ENCODE results near the gene RETREG1.

The RETREG1 gene

DNA sequence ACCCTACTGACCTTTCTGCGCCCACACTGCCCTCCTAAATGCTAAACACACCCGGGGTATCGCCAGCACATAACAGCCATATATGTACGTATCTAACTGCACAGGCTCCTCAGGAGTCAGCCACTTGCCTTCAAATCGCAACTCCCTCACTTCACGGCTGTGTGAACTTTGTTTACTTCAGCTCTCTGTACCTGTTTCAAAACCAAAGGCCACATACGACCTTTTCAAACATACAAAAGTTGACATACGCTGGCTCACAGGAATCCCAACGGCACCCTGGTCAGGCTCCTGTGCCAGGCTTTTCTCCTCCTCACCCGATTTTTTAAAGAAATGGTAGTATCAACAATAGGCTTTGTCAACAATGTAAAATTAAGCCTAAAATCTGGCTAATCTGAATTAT, 112.2 kb downstream of the RETREG1 start:
- no peak overlapping the region for H3K9ac ChIP-seq (ENCODE audit: low read depth, low read length, poor library complexity, severe bottlenecking)
- TF ChIP-seq EZH2phosphoT487 (IDR thresholded peaks at IDR 0.05; ENCODE audit: borderline replicate concordance) = no peak
- TF ChIP-seq, protein P1, sequence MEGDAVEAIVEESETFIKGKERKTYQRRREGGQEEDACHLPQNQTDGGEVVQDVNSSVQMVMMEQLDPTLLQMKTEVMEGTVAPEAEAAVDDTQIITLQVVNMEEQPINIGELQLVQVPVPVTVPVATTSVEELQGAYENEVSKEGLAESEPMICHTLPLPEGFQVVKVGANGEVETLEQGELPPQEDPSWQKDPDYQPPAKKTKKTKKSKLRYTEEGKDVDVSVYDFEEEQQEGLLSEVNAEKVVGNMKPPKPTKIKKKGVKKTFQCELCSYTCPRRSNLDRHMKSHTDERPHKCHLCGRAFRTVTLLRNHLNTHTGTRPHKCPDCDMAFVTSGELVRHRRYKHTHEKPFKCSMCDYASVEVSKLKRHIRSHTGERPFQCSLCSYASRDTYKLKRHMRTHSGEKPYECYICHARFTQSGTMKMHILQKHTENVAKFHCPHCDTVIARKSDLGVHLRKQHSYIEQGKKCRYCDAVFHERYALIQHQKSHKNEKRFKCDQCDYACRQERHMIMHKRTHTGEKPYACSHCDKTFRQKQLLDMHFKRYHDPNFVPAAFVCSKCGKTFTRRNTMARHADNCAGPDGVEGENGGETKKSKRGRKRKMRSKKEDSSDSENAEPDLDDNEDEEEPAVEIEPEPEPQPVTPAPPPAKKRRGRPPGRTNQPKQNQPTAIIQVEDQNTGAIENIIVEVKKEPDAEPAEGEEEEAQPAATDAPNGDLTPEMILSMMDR (conservative IDR thresholded peaks at IDR 0.05; ENCODE audit: low read length) = no peak
- H3K9me2 ChIP-seq (replicated peaks; ENCODE audit: low read depth, low read length) = no peaks in the 10 kb centered on the region
- H2AFZ ChIP-seq (ENCODE audit: low read length) = no peak overlapping the region
- no peaks in the 10 kb centered on the region for H3K4me1 ChIP-seq (ENCODE audit: insufficient read depth, low read length, poor library complexity, severe bottlenecking)
- H3K9me3 ChIP-seq (ENCODE audit: insufficient read depth, low read depth, low read length) = no peaks in the 10 kb centered on the region
- H3K4me3 ChIP-seq (ENCODE audit: low read length, poor library complexity, severe bottlenecking) = no peak overlapping the region
- H3K4me2 ChIP-seq (ENCODE audit: low read depth, low read length, poor library complexity, severe bottlenecking) = no peak overlapping the region
- H3F3A ChIP-seq (ENCODE audit: low read depth) = no peaks in the 10 kb centered on the region
- no peaks in the 10 kb centered on the region for H3K36me3 ChIP-seq (ENCODE audit: insufficient read depth, low read length)
- no peaks in the 10 kb centered on the region for H3K79me2 ChIP-seq (ENCODE audit: insufficient read depth, low read length)
- H3K27me3 ChIP-seq (ENCODE audit: insufficient read depth, low read length, poor library complexity, severe bottlenecking) = no peaks in the 10 kb centered on the region
- H4K20me1 ChIP-seq (ENCODE audit: insufficient read depth, low read length, poor library complexity, severe bottlenecking) = no peaks in the 10 kb centered on the region

DNA sequence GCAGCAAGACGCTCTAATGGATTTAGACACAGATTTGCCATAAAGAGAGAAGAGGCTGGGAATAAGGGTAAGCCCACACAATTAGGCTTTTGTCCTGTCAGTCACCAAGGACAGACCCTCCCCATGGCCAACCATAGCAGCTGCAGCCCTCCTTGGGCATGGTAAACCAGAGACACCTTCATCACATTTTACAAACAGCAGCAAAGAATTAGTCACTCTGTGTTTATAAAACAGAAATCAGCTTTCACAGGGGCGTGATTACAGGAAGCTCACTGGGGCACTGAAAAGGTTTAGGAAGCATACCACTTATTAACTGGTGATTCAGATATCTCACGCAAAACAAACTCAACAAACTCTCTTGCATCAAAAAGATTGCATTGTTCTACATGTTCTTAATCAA, 113.9 kb downstream of the RETREG1 start:
- Histone ChIP-seq H3K4me2 (ENCODE audit: low read depth, low read length, poor library complexity, severe bottlenecking) (no peak overlapping the region), H3K4me1 (ENCODE audit: insufficient read depth, low read length, poor library complexity, severe bottlenecking) (no peaks in the 10 kb centered on the region), H3K4me3 (ENCODE audit: low read length, poor library complexity, severe bottlenecking) (no peak overlapping the region), H4K20me1 (ENCODE audit: insufficient read depth, low read length, poor library complexity, severe bottlenecking) (no peaks in the 10 kb centered on the region), H3K36me3 (ENCODE audit: insufficient read depth, low read length) (no peaks in the 10 kb centered on the region), H3K9me2 (replicated peaks; ENCODE audit: low read depth, low read length) (no peaks in the 10 kb centered on the region), H3K9me3 (ENCODE audit: insufficient read depth, low read depth, low read length) (no peaks in the 10 kb centered on the region), H3F3A (ENCODE audit: low read depth) (no peaks in the 10 kb centered on the region), H3K27me3 (ENCODE audit: insufficient read depth, low read length, poor library complexity, severe bottlenecking) (no peaks in the 10 kb centered on the region), H3K79me2 (ENCODE audit: insufficient read depth, low read length) (no peaks in the 10 kb centered on the region), H2AFZ (ENCODE audit: low read length) (no peak overlapping the region), H3K9ac (ENCODE audit: low read depth, low read length, poor library complexity, severe bottlenecking) (no peak overlapping the region)
- TF ChIP-seq EZH2phosphoT487 (IDR thresholded peaks at IDR 0.05; ENCODE audit: borderline replicate concordance) = no peak
- TF ChIP-seq, protein P1 (conservative IDR thresholded peaks at IDR 0.05; ENCODE audit: low read length) = no peak

DNA sequence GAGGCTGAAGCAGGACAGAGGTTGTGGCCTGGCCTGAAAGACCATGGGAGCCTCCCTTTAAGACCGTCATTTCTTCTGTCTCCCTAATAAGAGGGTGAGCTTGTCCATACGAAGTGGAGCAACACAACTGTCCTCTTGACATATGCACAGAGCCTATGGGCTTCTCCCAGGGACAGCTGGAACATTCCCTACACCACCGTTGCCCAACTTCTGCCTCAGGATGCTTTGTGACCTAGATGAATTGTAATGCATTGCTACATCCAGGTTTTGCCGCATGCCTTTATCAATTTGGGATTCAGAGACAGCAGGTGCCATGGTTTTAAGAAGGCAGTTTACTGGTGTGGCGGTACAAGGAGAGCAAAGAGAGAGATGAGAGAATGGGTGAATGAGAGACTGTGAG, 116.8 kb downstream of the RETREG1 start:
- TF ChIP-seq, protein P1 (conservative IDR thresholded peaks at IDR 0.05; ENCODE audit: low read length) = no peak
- TF ChIP-seq EZH2phosphoT487 (IDR thresholded peaks at IDR 0.05; ENCODE audit: borderline replicate concordance) = no peak

More for the DNA sequence above, 116.8 kb downstream of the RETREG1 start:
- no peaks in the 10 kb centered on the region for H4K20me1 ChIP-seq (ENCODE audit: insufficient read depth, low read length, poor library complexity, severe bottlenecking)
- no peaks in the 10 kb centered on the region for H3K9me2 ChIP-seq (replicated peaks; ENCODE audit: low read depth, low read length)
- no peak overlapping the region for H3K4me2 ChIP-seq (ENCODE audit: low read depth, low read length, poor library complexity, severe bottlenecking)
- H3F3A ChIP-seq (ENCODE audit: low read depth) = no peaks in the 10 kb centered on the region
- no peaks in the 10 kb centered on the region for H3K27me3 ChIP-seq (ENCODE audit: insufficient read depth, low read length, poor library complexity, severe bottlenecking)
- H3K9ac ChIP-seq (ENCODE audit: low read depth, low read length, poor library complexity, severe bottlenecking) = no peak overlapping the region
- no peak overlapping the region for H3K4me3 ChIP-seq (ENCODE audit: low read length, poor library complexity, severe bottlenecking)
- H3K36me3 ChIP-seq (ENCODE audit: insufficient read depth, low read length) = no peaks in the 10 kb centered on the region
- peaks cover 5% of the 10 kb centered on the region; the same call in 1 of the 2 replicates for H3K9me3 ChIP-seq (ENCODE audit: insufficient read depth, low read depth, low read length)
- H3K4me1 ChIP-seq (ENCODE audit: insufficient read depth, low read length, poor library complexity, severe bottlenecking) = no peaks in the 10 kb centered on the region
- H3K79me2 ChIP-seq (ENCODE audit: insufficient read depth, low read length) = no peaks in the 10 kb centered on the region
- no peak overlapping the region for H2AFZ ChIP-seq (ENCODE audit: low read length)
